K562 (cell line): ENCODE data around the gene TFCP2L1. TPM values are rescaled to one million over a fixed set of nuclear protein-coding genes. Genes with fewer than 3 reads are reported as not detected.

ENCODE experiments used
- ATAC-seq: fragments of 200-7000 bp; cut with Tn5 transposase; 3 replicates; pipeline ENCODE4 v1.9.1; 2020; ENCODE audit warnings: moderate library complexity
- BruUV-seq: library from RNA; stranded (reverse); fragments of 400-500 nt; replicated peaks from 2 replicates; lab custom pipeline; 2021; lab: Mats Ljungman, UMichigan
- CTCF ChIA-PET: fragments of 300-600 bp; formaldehyde crosslinking; extraction: SDS; loops from one replicate; lab custom pipeline; 2021; ENCODE audit warnings: low intra/inter-chr PET ratio; lab: Yijun Ruan, JAX
- POLR2A ChIA-PET: fragments of 300-600, 350-650 bp; sonication (Branson Sonifier 250); formaldehyde crosslinking; extraction: SDS; loops from one replicate; lab custom pipeline; 2021; ENCODE audit warnings: antibody characterized with exemption, inconsistent platforms; lab: Yijun Ruan, JAX
- DNase-seq, 4 experiments: peaks; one replicate each; pipeline versions ENCODE4 v3.0.0 to v3.0.0-alpha.2; 2011 to 2018; ENCODE audit warnings: low spot score in 3 of 4, mixed read lengths in 3 of 4; ENCODE audit errors: extremely low read depth in 1 of 4
- FAIRE-seq: peaks from 2 replicates; lab custom pipeline; 2011; peaks lifted over from hg19 to GRCh38; lab: Jason Lieb, UNC
- H2AFZ ChIP-seq: 2 replicates; pipeline ENCODE4 v1.6.0; 2011; ENCODE audit warnings: low read depth, low read length, control low read depth, inconsistent platforms
- H3K27ac ChIP-seq: fragments of 200-600 bp; 3 replicates; pipeline ENCODE4 v1.8.0; 2011; ENCODE audit warnings: low read depth, mild to moderate bottlenecking, control low read depth, inconsistent platforms, low read length, moderate library complexity, mixed read lengths; ENCODE audit errors: extremely low read depth
- H3K27me3 ChIP-seq, 2 experiments: fragments of 300-600 bp in 1 of 2; 2 replicates in 1 of 2; 3 replicates in 1 of 2; pipeline versions ENCODE4 v1.6.0 to v1.8.0; 2011; ENCODE audit warnings: inconsistent platforms in 2 of 2, low read length in 2 of 2, mild to moderate bottlenecking in 1 of 2, mixed read lengths in 1 of 2, moderate library complexity in 1 of 2; ENCODE audit not compliant: control insufficient read depth in 2 of 2, insufficient read depth in 2 of 2
- H3K36me3 ChIP-seq: fragments of 300-600 bp; 3 replicates; pipeline ENCODE4 v1.8.0; 2011; ENCODE audit warnings: mild to moderate bottlenecking, low read length, inconsistent platforms; ENCODE audit not compliant: control insufficient read depth, insufficient read depth
- H3K4me1 ChIP-seq, 2 experiments: fragments of 200-600 bp in 1 of 2; replicated peaks in 1 of 2; 2 replicates in 1 of 2; 3 replicates in 1 of 2; pipeline versions ENCODE4 v1.5.1 to v1.8.0; 2011; ENCODE audit warnings: inconsistent platforms in 2 of 2, low read length in 2 of 2, mild to moderate bottlenecking in 1 of 2, mixed read lengths in 1 of 2, moderate library complexity in 1 of 2; ENCODE audit not compliant: control insufficient read depth in 2 of 2, insufficient read depth in 2 of 2
- H3K4me2 ChIP-seq: 2 replicates; pipeline ENCODE4 v1.6.1; 2011; ENCODE audit warnings: low read length, control low read depth, inconsistent platforms, mixed read lengths; ENCODE audit not compliant: insufficient read depth
- H3K4me3 ChIP-seq: fragments of 200-600 bp; sonication (generic), shearing (Covaris generic); 2 replicates; pipeline ENCODE4 v1.5.1; 2016; ENCODE audit warnings: control low read depth, inconsistent platforms
- H3K79me2 ChIP-seq: fragments of 200-600 bp; 3 replicates; pipeline ENCODE4 v1.8.0; 2011; ENCODE audit warnings: low read length, inconsistent platforms; ENCODE audit not compliant: control insufficient read depth, insufficient read depth
- H3K9ac ChIP-seq, 2 experiments: 2 replicates each; pipeline versions ENCODE4 v1.6.0 to v1.6.1; 2011; ENCODE audit warnings: low read depth in 2 of 2, low read length in 2 of 2, control low read depth in 1 of 2, inconsistent platforms in 1 of 2, mild to moderate bottlenecking in 1 of 2, mixed read lengths in 1 of 2; ENCODE audit not compliant: insufficient read depth in 1 of 2
- H3K9me1 ChIP-seq: one replicate; pipeline ENCODE4 v1.6.0; 2011; ENCODE audit warnings: inconsistent platforms, mild to moderate bottlenecking, low read length, moderate library complexity; ENCODE audit not compliant: control insufficient read depth, insufficient read depth
- H3K9me3 ChIP-seq: replicated peaks from 2 replicates; pipeline ENCODE4 v1.5.1; 2011; ENCODE audit warnings: low read depth, low read length, inconsistent platforms; ENCODE audit not compliant: control insufficient read depth, insufficient read depth
- H4K20me1 ChIP-seq: replicated peaks from 2 replicates; pipeline ENCODE4 v1.6.1; 2011; ENCODE audit warnings: low read length, inconsistent platforms, mixed read lengths; ENCODE audit not compliant: control insufficient read depth, insufficient read depth
- BHLHE40 ChIP-seq: IDR thresholded peaks from 2 replicates; pipeline ENCODE4 v1.6.1; 2011; ENCODE audit warnings: low read length, improper control_type of control experiment
- CHD2 ChIP-seq: IDR thresholded peaks from 2 replicates; pipeline ENCODE4 v1.6.1; 2011; ENCODE audit warnings: low read depth, low read length
- CREB1 ChIP-seq, 2 experiments: sonication (generic) in 1 of 2; formaldehyde crosslinking in 1 of 2; IDR thresholded peaks; 2 replicates each; pipeline versions ENCODE4 v1.6.1 to v1.8.0; 2012 to 2022; ENCODE audit warnings: inconsistent platforms in 1 of 2, mild to moderate bottlenecking in 1 of 2, missing genetic modification reagents in 1 of 2, moderate library complexity in 1 of 2
- CREBBP ChIP-seq: IDR thresholded peaks from one replicate; pipeline ENCODE4 v1.6.1; 2012; ENCODE audit warnings: low read depth, mild to moderate bottlenecking, control low read depth, inconsistent platforms, low read length
- DIDO1 ChIP-seq: fragments of 450-650 bp; IDR thresholded peaks from 2 replicates; pipeline ENCODE4 v1.6.1; 2016; ENCODE audit warnings: low read depth, missing biosample characterization, missing genetic modification characterization
- GATAD2B ChIP-seq: fragments of 450-650 bp; IDR thresholded peaks from 2 replicates; pipeline ENCODE4 v1.6.1; 2017; ENCODE audit warnings: mild to moderate bottlenecking, borderline replicate concordance
- HMG20A ChIP-seq: fragments of 450-650 bp; formaldehyde crosslinking; conservative IDR thresholded peaks from 2 replicates; pipeline ENCODE4 v1.4.0; 2020; ENCODE audit warnings: mild to moderate bottlenecking, mixed read lengths
- IFI16 ChIP-seq: fragments of 250-450 bp; sonication (Bioruptor Pico); IDR thresholded peaks from 2 replicates; pipeline ENCODE4 v2.1.2; 2022; ENCODE audit warnings: mild to moderate bottlenecking, inconsistent platforms
- MAFF ChIP-seq: IDR thresholded peaks from 2 replicates; pipeline ENCODE4 v1.6.1; 2012; ENCODE audit warnings: low read length, improper control_type of control experiment
- PHF20 ChIP-seq: fragments of 450-650 bp; IDR thresholded peaks from 2 replicates; pipeline ENCODE4 v1.6.1; 2018; ENCODE audit not compliant: partially characterized antibody
- ZC3H8 ChIP-seq: fragments of 450-650 bp; IDR thresholded peaks from 2 replicates; pipeline ENCODE4 v1.6.1; 2017
- ZNF239 ChIP-seq: fragments of 250-450 bp; sonication (Bioruptor Pico); IDR thresholded peaks from 2 replicates; pipeline ENCODE4 v1.4.0; 2020; ENCODE audit warnings: mild to moderate bottlenecking
- ZNF316 ChIP-seq: fragments of 450-650 bp; IDR thresholded peaks from 2 replicates; pipeline ENCODE4 v1.6.1; 2016
- ZNF507 ChIP-seq: conservative IDR thresholded peaks from 2 replicates; pipeline ENCODE4 v1.6.1; 2017; ENCODE audit warnings: missing genetic modification characterization, missing compliant biosample characterization
- ZNF589 ChIP-seq: fragments of 200-800 bp; sonication (Bioruptor generic); IDR thresholded peaks from 2 replicates; pipeline ENCODE4 v1.6.1; 2016; ENCODE audit warnings: low read depth, missing genetic modification characterization, missing compliant biosample characterization
- WGBS: fragments of 100-300 bp; shearing (Covaris generic); methylation state at CpG from one replicate; pipeline ENCODE4 v1.1.6; 2016; ENCODE audit warnings: low coverage, mixed read lengths; ENCODE audit not compliant: insufficient coverage; ENCODE audit errors: missing lambda C conversion rate; 5-methylcytosine and 5-hydroxymethylcytosine counted together
- in situ Hi-C: fragments of 300-500 bp; cut with MboI; formaldehyde crosslinking; loops from 4 replicates; pipeline ENCODE4 v1.15.0; 2018; ENCODE audit warnings: inconsistent platforms, mixed read lengths
- intact Hi-C: fragments of 100-400 bp; cut with micrococcal nuclease; formaldehyde crosslinking; loops from 2 replicates; pipeline ENCODE4 v1.14.2; 2022
- polyA plus RNA-seq, 8 experiments: library from polyadenylated mRNA; depleted of rRNA in 4 of 8; stranded (reverse) in 5 of 8; unstranded in 3 of 8; fragments of >200 nt; fragmentation: Nextera tagmentation in 2 of 8; fragmentation: Illumina TruSeq in 1 of 8; extraction: Ambion mirVana in 2 of 8; extraction: Trizol in 1 of 8; gene quantifications; 2 replicates each; pipeline versions ENCODE4 v1.2.1 to v1.2.3, GENCODE V29; 2011 to 2014; ENCODE audit warnings: inconsistent platforms in 1 of 8, missing spikeins in 1 of 8
- total RNA-seq, 7 experiments: library from RNA; depleted of rRNA in 6 of 7; stranded (reverse); fragments of >200 nt in 6 of 7; fragmentation: Illumina TruSeq in 2 of 7; extraction: Trizol in 2 of 7; gene quantifications; 2 replicates each; pipeline versions ENCODE4 v1.2.1 to v1.2.3, GENCODE V29; 2011 to 2021; ENCODE audit warnings: low replicate concordance in 1 of 7

TFCP2L1 gene
- total and polyA plus RNA-seq, 9 of the 15 experiments (the other 6 are each of a cell fraction or from before 2014, with no cell fraction given): 0.08 to 1.00 (median 0.42) TPM

DNA sequence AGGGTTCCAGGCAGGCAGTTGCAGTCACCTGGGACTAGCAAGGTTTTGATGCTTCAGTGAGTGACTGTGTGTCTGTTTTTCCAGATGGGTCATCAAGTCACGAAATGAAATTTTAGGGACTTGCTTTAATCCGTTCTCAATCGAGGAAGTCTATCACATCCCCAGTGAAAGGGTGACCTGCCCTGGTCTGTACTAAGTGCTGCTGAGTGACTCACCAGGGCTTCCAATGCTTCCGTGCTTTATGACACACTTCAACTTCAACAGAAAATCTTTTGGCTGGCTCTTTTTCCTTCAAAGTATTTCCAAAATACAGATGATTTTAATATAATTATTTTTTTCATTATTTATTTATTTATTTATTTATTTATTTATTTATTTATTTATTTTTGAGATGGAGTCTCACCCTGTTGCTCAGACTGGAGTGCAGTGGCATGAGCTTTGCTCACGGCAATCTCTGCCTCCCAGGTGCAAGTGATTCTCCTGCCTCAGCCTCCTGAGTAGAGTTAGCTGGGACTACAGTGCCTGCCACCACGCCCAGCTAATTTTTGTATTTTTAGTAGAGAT, 18.4 kb downstream of the TFCP2L1 start:
- DNase-seq: no peak
- H3K27ac ChIP-seq: no peak overlapping the region
- no peak overlapping the region for H2AFZ ChIP-seq
- no peaks in the 10 kb centered on the region for H3K9me1 ChIP-seq
- H3K4me1 ChIP-seq: no peaks in the 10 kb centered on the region; a peak in 1 of 5 replicates
- TF ChIP-seq ZC3H8: no peak
- TF ChIP-seq MAFF: no peak
- TF ChIP-seq ZNF239: no peak
- no peak for TF ChIP-seq GATAD2B
- TF ChIP-seq CREB1 (IDR thresholded peaks at IDR 0.05): no peak
- TF ChIP-seq CREB1 (CRISPR knock-in tag; IDR thresholded peaks at IDR 0.05): no peak
- no peak for TF ChIP-seq ZNF507 (tag)
- TF ChIP-seq CHD2: no peak
- TF ChIP-seq HMG20A: no peak
- no peak for TF ChIP-seq IFI16 (CRISPR knock-in tag)
- TF ChIP-seq PHF20: no peak
- TF ChIP-seq ZNF589 (CRISPR knock-in tag): no peak
- no peak for TF ChIP-seq CREBBP
- TF ChIP-seq BHLHE40: no peak
- no peak for TF ChIP-seq ZNF316
- no peak for TF ChIP-seq DIDO1
- TF ChIP-seq, all 486 proteins: peak for 0
- in situ Hi-C loops (no loop called here), intact Hi-C loops (no loop called here)
- no peak overlapping the region for H3K4me3 ChIP-seq
- no peak overlapping the region for H3K9ac ChIP-seq
- BruUV-seq: no TSS peak
- no peak for FAIRE-seq
- CTCF ChIA-PET: no interaction called here
- no peak for ATAC-seq
- POLR2A ChIA-PET: interaction anchor here (0.8 kb wide), 1 partner anchor 45 kb away, joined by 3 read pairs; no protein-coding TSS in a partner anchor
- H3K79me2 ChIP-seq: no peaks in the 10 kb centered on the region
- H4K20me1 ChIP-seq: no peaks in the 10 kb centered on the region; the same call in 1 of the 2 replicates
- WGBS: 5% methylated on average over 6 of the region's 6 CpGs
- no peak overlapping the region for H3K4me2 ChIP-seq
- peaks cover 4 to 8% of the 10 kb centered on the region in 2 experiments; a peak in 2 of 5 replicates for H3K27me3 ChIP-seq
- no peaks in the 10 kb centered on the region for H3K9me3 ChIP-seq
- no peaks in the 10 kb centered on the region for H3K36me3 ChIP-seq
